Suppressor macrophage treated with lipopolysaccharide for 1 hour (primary cell): Measurements from ENCODE around the gene LRMDA.

Experiments used
- DNase-seq, 3 donors: peaks; one replicate each; pipeline ENCODE4 v3.0.0-alpha.2; 2020 to 2022

Gene LRMDA

GRCh38 chr10:76150876-76151288 is 719.5 kb downstream of the LRMDA start:
- no peak for DNase-seq

DNA sequence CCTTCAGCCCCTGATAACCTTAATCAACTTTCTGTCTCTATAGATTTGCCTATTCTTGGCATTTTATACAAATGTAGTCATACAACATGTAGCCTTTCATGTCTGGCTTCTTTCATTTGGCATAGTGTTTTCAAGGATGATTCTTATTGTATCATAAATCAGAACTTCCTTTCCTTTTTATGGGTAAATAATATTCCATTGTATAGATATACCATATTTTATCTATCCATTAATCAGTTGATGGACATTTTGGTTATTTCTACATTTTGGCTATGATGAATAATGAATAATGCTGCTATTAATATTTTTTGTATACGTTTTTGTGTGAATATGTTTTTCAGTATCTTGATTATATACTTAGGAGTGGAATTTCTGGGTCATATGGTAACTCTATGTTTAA is 720.8 kb downstream of the LRMDA start:
- no peak for DNase-seq

DNA sequence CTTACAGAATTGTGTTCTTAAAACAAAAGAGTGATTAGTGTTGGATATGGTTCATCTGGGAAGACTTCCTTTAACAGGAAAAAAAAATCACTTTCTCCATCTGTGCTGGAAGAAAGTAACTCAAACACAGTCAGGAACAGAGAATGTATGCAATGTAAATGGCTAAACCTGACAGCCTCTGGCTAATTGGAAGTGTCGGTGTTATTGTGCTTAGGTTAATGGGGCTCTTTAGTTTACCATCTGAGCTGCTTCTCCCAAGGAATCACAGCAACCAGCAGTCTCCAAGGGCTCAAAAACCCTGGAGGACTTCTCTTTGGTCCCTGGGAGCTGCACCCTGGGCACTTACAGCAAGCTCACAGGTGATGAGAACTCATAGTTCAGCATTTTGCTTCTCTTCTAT is 724.5 kb downstream of the LRMDA start:
- DNase-seq = no peak

- DNase-seq = no peak
Observed at GRCh38 chr10:76160446-76161300, 729.2 kb downstream of the LRMDA start.

DNA sequence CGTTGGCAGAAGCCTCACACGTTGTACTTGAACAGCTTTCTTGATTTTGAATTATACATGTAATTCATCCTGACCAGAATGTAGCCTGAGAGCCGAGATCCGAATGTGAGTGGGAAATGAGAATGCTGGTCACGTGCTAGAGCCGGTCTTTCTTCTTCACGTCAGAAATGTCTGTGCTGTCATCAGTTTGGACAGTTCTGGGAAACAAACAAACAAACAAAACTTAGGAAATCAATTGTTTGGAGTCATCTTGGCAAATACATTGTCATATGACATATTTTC is 729.8 kb downstream of the LRMDA start:
- no peak for DNase-seq

GRCh38 chr10:76168437-76168836 is 737.0 kb downstream of the LRMDA start:
- DNase-seq = no peak

- no peak for DNase-seq
Observed at GRCh38 chr10:76169246-76169645, 737.8 kb downstream of the LRMDA start.

DNA sequence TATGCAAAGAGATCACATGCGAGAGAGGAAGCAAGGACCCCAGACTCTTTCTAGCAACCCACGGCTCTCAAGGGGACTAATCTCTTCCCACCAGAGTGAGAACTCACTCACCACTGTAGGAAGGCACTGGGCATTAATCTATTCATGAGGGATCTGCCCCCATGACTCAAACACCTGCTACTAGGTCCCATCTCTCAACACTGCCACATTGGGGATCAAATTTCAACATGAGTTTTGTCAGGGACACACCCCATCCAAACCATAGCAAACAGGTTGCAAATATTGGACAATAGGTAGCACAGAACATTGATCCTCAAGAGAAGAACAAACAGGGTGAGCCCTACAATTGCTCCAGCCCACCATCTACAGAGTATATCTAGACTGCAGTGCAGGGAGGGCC is 740.6 kb downstream of the LRMDA start:
- DNase-seq = no peak

GRCh38 chr10:76175533-76176165 is 744.2 kb downstream of the LRMDA start:
- no peak for DNase-seq

DNA sequence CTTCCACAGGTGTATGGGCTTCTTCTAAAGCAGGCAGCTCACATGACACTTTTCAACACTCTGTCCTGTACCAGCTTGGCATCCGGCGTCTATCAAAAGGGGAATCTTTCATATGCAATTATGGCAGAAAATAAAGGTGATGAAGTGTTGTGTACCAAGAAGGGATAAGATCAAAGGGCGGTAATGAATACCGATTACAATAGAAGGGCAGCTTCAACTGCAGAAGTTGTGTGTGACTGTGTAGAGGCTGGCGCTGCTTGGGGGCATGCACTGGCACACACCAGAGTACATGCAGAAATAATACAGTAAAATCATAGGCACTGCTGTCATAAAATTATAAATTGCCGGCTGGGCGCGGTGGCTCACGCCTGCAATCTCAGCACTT is 744.7 kb downstream of the LRMDA start:
- DNase-seq = no peak

GRCh38 chr10:76177936-76178335 is 746.5 kb downstream of the LRMDA start:
- DNase-seq = no peak

DNA sequence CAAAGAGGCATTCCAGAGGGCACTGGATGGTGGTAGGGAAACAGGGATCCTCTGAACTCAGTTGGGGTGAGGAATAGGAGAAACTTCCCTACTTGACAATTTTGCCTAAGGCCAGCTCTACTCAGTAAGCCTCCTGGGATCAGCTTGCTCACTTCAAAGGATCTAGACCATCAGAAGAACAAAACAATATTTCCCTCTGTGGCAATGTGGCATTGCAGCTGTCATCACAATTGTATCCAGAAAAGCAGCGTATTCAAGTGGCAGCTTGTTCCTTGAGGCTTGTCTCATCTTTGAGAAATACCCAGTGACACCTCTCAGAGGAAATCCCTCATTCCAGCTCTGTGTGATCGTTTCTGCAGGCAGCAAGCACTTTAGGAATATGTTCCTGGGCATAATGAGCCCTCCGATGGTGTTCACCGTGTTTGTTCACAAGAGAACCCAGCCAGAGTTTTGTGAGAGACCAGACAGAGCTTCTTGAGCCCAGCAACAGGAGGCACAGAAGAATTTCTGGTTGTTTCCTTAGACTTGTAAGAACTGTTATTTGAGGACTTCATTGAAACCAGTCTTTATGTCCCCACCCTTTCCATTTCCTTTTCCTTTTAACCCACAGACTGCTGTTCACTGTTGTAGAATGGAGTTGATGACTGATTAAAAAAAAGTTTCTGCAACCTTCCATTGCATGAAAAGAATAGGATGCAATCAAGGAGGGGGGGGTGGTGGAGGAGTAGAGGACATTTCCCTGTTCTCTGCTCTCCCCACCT is 747.3 kb downstream of the LRMDA start:
- no peak for DNase-seq

DNA sequence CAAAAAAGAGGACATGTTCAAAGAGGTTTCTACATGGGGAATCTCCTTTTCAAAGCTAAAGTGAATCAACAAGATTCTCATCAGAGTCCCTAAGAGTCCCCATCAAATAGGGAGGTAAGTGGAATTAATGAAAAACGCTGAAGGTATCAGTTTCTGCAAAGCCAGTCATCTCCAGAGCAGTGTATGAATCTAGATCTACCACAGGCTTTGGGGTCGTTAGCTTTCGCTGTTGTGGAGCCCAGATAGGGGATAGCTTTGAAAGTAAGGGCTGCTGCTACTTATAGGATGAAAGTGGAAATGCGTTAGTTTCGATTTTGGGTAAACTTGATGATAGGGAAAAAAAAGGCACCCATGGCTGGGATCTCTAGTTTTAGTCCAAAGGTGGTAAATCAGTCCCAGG is 748.4 kb downstream of the LRMDA start:
- no peak for DNase-seq

GRCh38 chr10:76184647-76185046 is 753.2 kb downstream of the LRMDA start:
- DNase-seq = no peak

GRCh38 chr10:76185471-76186301 is 754.3 kb downstream of the LRMDA start:
- no peak for DNase-seq

GRCh38 chr10:76188216-76188615 is 756.8 kb downstream of the LRMDA start:
- no peak for DNase-seq

DNA sequence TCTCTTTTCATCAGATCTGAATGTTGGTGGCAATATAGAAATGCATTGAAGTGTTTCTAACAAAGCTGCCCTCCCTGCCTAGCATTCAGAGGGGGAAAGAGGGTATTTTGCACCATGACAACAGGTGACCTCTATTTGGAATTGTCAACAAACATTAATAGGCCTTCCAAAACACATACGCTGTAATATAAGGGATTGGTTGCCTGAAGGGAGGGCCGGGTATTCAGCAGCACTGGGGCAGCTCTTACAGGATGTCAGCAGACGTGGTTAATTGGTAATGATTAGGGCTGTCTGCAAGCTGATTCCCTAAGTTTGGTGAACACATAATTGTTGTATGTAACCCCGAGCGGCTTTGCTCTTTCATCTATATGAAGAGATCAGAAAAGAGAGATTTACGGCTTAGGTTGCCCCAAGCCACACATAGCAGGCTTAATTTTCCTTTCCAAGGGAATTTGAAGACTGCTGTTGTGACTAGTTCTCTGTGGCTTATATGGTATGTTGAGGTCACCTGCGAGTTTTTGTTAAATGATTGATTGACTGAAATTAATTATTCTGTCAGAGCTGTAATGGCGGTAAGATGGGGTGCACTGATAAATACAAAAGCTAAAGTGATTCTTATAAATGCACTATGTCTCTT is 759.3 kb downstream of the LRMDA start:
- DNase-seq = no peak

DNA sequence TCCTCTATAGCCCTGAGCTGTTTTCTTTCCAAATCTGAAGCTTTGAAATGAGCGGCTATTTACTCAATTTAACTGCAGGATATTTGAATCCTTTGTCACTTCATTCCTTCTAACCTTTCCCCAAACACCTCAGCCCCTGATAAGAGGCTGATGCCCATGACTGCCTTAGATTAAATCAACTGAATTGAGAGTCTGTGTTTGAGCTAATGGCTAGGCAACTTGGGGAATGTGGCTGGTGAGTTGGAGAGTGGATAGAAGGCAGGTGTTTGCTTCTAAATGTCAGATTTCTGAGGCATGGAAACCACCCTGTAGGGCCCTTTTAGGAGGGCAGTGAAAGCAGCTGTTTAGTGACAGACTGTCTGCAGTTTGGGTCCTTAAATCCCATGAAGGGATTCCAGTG is 759.9 kb downstream of the LRMDA start:
- DNase-seq = no peak

DNA sequence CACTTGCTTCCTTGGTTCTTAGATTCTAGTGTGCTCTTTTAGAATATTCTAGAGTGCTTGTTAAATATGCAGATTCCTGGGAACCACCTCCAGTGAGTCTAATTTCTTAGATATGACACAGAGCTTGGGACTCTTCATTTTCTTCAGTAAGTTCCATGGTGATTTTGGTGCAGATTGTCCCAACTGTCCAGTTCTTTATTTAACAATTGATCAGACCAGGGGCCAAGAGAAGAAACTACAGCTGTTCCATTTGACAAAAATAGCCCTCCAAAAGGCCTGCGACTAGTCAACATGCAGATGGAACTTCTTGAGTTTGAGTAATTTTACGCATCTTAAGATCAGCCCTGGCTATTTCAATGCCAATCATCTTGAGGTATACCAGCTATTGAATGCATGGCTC is 760.7 kb downstream of the LRMDA start:
- DNase-seq = no peak

GRCh38 chr10:76192694-76193320 is 761.4 kb downstream of the LRMDA start:
- no peak for DNase-seq

DNA sequence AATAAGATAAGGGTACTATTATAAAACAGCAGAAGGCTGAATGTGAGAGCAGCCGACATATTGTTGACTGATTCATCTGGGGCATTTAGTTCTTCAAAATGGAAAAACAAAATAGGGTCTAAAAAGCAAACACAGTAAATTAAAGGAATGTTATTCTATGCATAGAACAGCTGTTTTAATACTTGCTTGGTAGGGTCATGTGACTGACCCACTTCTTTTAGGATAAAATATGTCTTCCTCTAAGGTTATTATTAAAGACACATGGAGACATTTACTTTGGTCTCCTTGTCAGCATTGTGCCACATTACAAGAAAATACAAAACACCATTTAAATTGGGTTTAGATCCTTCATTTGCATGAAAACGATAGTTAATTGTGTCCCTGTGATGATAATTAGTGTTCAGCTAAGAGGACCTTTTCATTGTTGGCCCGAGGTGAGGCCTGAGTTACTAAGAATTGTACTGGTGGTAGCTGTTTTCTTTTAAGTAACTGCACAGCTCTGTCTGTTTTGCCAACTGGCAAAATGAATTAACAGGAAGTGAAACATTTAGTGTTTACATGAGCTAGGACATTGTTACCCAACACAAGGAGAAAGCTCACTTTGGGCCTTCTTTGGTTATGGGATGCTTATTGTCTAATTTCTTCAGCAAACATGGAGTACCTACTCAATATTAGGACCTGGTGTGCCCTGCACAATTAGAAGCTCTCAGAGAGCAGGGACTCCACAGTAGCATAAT is 764.4 kb downstream of the LRMDA start:
- peak in 2 of 3 donors; percentile 37 to 45 for DNase-seq
